Gastrocnemius medialis (tissue), 4 donors: ENCODE measurements around the gene PCSK1. TPM values are rescaled to one million over a fixed set of nuclear protein-coding genes. Genes with fewer than 3 reads are reported as not detected.
"Not testable (repeated sequence)": the region's sequence is repeated elsewhere in the genome, so short reads cannot be mapped to it uniquely, and the experiment has no call there.

Experiments used
- ATAC-seq, 2 donors: fragments of 150-250 bp; one replicate each; pipeline ENCODE4 v1.9.1; 2016
- DNase-seq, 2 donors: peaks; one replicate each; pipeline ENCODE4 v3.0.0-alpha.2; 2019
- H3K27ac ChIP-seq, 4 donors: fragments of 200-600 bp; sonication (generic); 1 replicate in 1 of 4; 2 replicates in 3 of 4; pipeline ENCODE4 v1.5.1; 2016 to 2018; ENCODE audit warnings: mild to moderate bottlenecking in 2 of 4, moderate library complexity in 1 of 4
- H3K27me3 ChIP-seq, 3 donors: fragments of 200-600 bp; sonication (generic) in 2 of 3; 1 replicate in 1 of 3; 2 replicates in 2 of 3; pipeline versions ENCODE4 v1.5.1 to v1.6.0; 2016 to 2019; ENCODE audit warnings: mild to moderate bottlenecking in 1 of 3, moderate library complexity in 1 of 3
- H3K36me3 ChIP-seq, 2 donors: fragments of 200-600 bp; sonication (generic) in 1 of 2; one replicate each; pipeline ENCODE4 v1.5.1; 2017 to 2018
- H3K4me1 ChIP-seq, 2 donors: fragments of 200-600 bp; sonication (generic) in 1 of 2; one replicate each; pipeline ENCODE4 v1.5.1; 2016 to 2017; ENCODE audit warnings: mild to moderate bottlenecking in 2 of 2
- H3K4me3 ChIP-seq, 4 donors: fragments of 200-600 bp; sonication (generic) in 3 of 4; 1 replicate in 1 of 4; 2 replicates in 3 of 4; pipeline ENCODE4 v1.5.1; 2016 to 2019; ENCODE audit warnings: mild to moderate bottlenecking in 2 of 4
- H3K9me3 ChIP-seq, 3 donors: fragments of 200-600 bp; sonication (generic) in 2 of 3; 1 replicate in 1 of 3; 2 replicates in 2 of 3; pipeline ENCODE4 v1.5.1; 2016 to 2019
- CTCF ChIP-seq, 5 experiments: fragments of 450-650 bp in 3 of 5; fragments of 200-600 bp in 2 of 5; sonication (generic) in 2 of 5; IDR thresholded peaks in 4 of 5; conservative IDR thresholded peaks in 1 of 5; 1 replicate in 4 of 5; 2 replicates in 1 of 5; pipeline ENCODE4 v1.5.1; 2016 to 2019; ENCODE audit warnings: antibody characterized with exemption in 5 of 5, mild to moderate bottlenecking in 3 of 5, moderate library complexity in 3 of 5
- POLR2A ChIP-seq, 2 donors: fragments of 450-650 bp; IDR thresholded peaks; one replicate each; pipeline ENCODE4 v1.6.1; 2017; ENCODE audit warnings: antibody characterized with exemption in 2 of 2, mild to moderate bottlenecking in 2 of 2, moderate library complexity in 2 of 2
- in situ Hi-C, 4 donors: fragments of 200-750 bp; cut with MboI; loops; one replicate each; pipeline versions ENCODE4 v1.15.0 to v1.8.0; 2017; ENCODE audit warnings: low sequenced_read_pairs in 4 of 4
- intact Hi-C: fragments of 100-400 bp; cut with DNase I; formaldehyde crosslinking; loops from one replicate; pipeline ENCODE4 v1.15.1; 2023; ENCODE audit warnings: low total_unique reads
- total RNA-seq, 4 donors: library from RNA; depleted of rRNA; stranded (reverse); fragments of >200 nt; gene quantifications; one replicate each; pipeline versions ENCODE4 v1.1.0 to v1.2.3, GENCODE V29; 2016

PCSK1 gene
- total RNA-seq, 4 donors from 2014 or later, result 0.07 to 1.4 TPM; not detected in 2

DNA sequence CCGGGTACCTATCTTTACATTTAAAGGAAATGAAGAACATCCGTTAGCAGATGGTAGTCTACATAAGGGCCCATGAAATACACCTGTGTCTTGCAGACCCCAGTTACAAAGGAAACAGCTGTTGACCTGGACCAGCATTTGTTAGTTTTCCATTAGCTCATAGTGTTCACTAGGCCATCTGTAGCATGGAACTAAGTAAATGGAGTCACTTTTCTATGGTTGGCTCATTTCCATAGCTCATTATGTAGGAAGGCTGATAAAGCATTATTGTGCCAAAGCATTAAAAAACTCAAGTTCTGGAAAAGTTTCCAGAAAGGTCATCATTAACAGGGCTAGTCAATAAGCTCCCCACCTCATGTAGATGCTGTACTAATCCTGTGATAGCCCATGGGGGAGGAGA is 62.1 kb downstream of the PCSK1 start:
- TF ChIP-seq CTCF (IDR thresholded peaks at IDR 0.05 in 4 of 5, conservative IDR thresholded peaks at IDR 0.05 in 1 of 5) (no peak), POLR2A (IDR thresholded peaks at IDR 0.05) (no peak)
- Histone ChIP-seq H3K4me3 (no peak overlapping the region), H3K4me1 (no peaks in the 10 kb centered on the region), H3K27me3 (no peaks in the 10 kb centered on the region), H3K36me3 (no peaks in the 10 kb centered on the region), H3K27ac (no peak overlapping the region), H3K9me3 (no peaks in the 10 kb centered on the region)
- intact Hi-C loops (no loop called here), in situ Hi-C loops (no loop called here)
- ATAC-seq (no peak), DNase-seq (no peak)

- DNase-seq, H3K4me1 ChIP-seq, H3K9me3 ChIP-seq, H3K4me3 ChIP-seq, ATAC-seq, H3K27ac ChIP-seq, in situ Hi-C loops, intact Hi-C loops, H3K36me3 ChIP-seq, H3K27me3 ChIP-seq: not testable (repeated sequence)
Observed at GRCh38 chr5:96367337-96367736, 65.7 kb downstream of the PCSK1 start.

DNA sequence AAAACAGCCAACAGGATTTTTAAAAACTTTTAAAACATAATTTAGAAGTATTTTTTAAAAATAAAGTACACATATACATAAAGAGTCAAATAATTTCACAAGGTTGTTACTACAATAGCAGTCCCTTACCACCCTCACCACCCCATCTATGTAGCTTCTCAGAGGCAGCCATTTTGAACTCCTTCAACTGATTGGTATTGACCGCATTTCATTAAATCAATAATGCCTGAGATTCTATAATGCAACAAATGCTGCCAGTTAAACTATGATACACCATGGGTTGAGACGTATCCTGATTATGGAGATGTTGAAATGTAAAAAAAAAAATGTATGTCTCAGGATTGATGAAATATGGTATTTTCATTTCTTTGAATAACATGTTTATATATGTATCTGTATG is 78.8 kb downstream of the PCSK1 start:
- in situ Hi-C loops, result no loop called here
- DNase-seq (no peak), ATAC-seq (no peak)
- no peak for TF ChIP-seq CTCF (IDR thresholded peaks at IDR 0.05 in 4 of 5, conservative IDR thresholded peaks at IDR 0.05 in 1 of 5)
- TF ChIP-seq POLR2A (IDR thresholded peaks at IDR 0.05), result no peak
- no peaks in the 10 kb centered on the region for H3K36me3 ChIP-seq
- no peaks in the 10 kb centered on the region for H3K27me3 ChIP-seq
- intact Hi-C loops, result no loop called here
- no peak overlapping the region for H3K4me3 ChIP-seq
- no peaks in the 10 kb centered on the region for H3K4me1 ChIP-seq
- no peaks in the 10 kb centered on the region for H3K9me3 ChIP-seq
- H3K27ac ChIP-seq, result no peak overlapping the region

DNA sequence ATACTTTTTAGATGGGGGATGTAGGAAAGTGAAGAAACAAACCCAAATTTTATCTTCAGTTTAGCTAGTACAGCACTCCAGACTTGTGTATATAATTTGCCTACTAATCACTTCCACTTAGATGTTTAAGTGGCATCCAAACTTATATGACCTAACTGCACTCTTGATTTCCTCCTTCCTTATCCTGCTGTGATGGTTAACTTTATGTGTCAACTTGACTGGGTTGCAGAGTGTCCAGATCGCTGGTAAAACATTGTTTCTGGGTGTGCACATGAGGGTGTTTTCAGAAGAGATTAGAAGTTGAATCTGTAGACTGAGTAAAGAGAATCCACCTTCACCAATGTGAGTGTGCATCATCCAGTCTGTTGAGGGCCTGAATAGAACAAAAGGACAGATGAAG is 79.8 kb downstream of the PCSK1 start:
- intact Hi-C loops, result no loop called here

DNA sequence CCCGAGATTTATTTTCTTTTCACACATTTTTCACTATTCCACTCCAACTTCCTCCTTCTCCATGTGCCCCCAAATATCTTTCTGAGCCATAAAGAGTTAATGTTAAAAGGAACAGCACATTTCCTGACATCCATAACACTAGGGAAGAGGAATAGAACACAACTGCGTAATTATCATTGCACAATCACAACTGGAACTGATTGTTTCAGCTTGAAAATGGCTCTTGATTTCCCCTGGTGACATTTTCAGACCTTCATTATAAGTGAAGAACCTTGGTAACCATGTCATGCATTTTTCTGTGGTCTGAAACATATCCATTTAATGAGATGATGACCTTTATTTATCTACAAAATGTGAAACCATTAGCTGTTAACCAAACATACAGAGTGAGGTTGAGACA is 82.4 kb downstream of the PCSK1 start:
- TF ChIP-seq CTCF (IDR thresholded peaks at IDR 0.05 in 4 of 5, conservative IDR thresholded peaks at IDR 0.05 in 1 of 5) (no peak), POLR2A (IDR thresholded peaks at IDR 0.05) (no peak)
- ATAC-seq (no peak), DNase-seq (no peak)
- H3K4me3 ChIP-seq, result no peak overlapping the region
- in situ Hi-C loops (no loop called here), intact Hi-C loops (no loop called here)
- no peaks in the 10 kb centered on the region for H3K9me3 ChIP-seq
- no peaks in the 10 kb centered on the region for H3K27me3 ChIP-seq
- no peaks in the 10 kb centered on the region for H3K4me1 ChIP-seq
- H3K36me3 ChIP-seq, result no peaks in the 10 kb centered on the region
- no peak overlapping the region for H3K27ac ChIP-seq

More for the DNA sequence above, 79.8 kb downstream of the PCSK1 start:
- in situ Hi-C loops, result no loop called here
- no peak for DNase-seq
- ATAC-seq, result no peak
- TF ChIP-seq POLR2A (IDR thresholded peaks at IDR 0.05) (no peak), CTCF (IDR thresholded peaks at IDR 0.05 in 4 of 5, conservative IDR thresholded peaks at IDR 0.05 in 1 of 5) (no peak)
- no peaks in the 10 kb centered on the region for H3K9me3 ChIP-seq
- no peak overlapping the region for H3K27ac ChIP-seq
- H3K4me1 ChIP-seq, result no peaks in the 10 kb centered on the region
- H3K4me3 ChIP-seq, result no peak overlapping the region
- H3K36me3 ChIP-seq, result no peaks in the 10 kb centered on the region
- H3K27me3 ChIP-seq, result no peaks in the 10 kb centered on the region
